Measurements from ENCODE around the gene EXOC6B.

The EXOC6B gene

GRCh38 chr2:72789241-72789640 lies 36.6 kb downstream of the EXOC6B start:
- Histone ChIP-seq H3K79me2 (peaks cover 10% of the 10 kb centered on the region), H2AFZ (no peak overlapping the region), H3K4me3 (ENCODE audit: low read depth, low read length) (no peak overlapping the region), H3K9ac (no peak overlapping the region), H3K4me2 (ENCODE audit: low read length) (no peak overlapping the region), H3K4me1 (peaks cover 4% of the 10 kb centered on the region), H3K27me3 (ENCODE audit: control insufficient read depth, insufficient read depth, low read length) (no peaks in the 10 kb centered on the region), H3K27ac (no peak overlapping the region), H3K9me3 (ENCODE audit: control insufficient read depth, low read length) (no peaks in the 10 kb centered on the region), H3K36me3 (ENCODE audit: control insufficient read depth, insufficient read depth, low read length) (no peaks in the 10 kb centered on the region)
- no peak for TF ChIP-seq CTCF (IDR thresholded peaks at IDR 0.05)

GRCh38 chr2:72788756-72789155 lies 37.1 kb downstream of the EXOC6B start:
- no peaks in the 10 kb centered on the region for H3K27me3 ChIP-seq (ENCODE audit: control insufficient read depth, insufficient read depth, low read length)
- H3K9ac ChIP-seq: no peak overlapping the region
- H3K4me1 ChIP-seq: no peaks in the 10 kb centered on the region
- no peak overlapping the region for H3K4me2 ChIP-seq (ENCODE audit: low read length)
- no peak overlapping the region for H2AFZ ChIP-seq
- peaks cover 10% of the 10 kb centered on the region for H3K79me2 ChIP-seq
- no peak for TF ChIP-seq CTCF (IDR thresholded peaks at IDR 0.05)
- no peak overlapping the region for H3K4me3 ChIP-seq (ENCODE audit: low read depth, low read length)
- no peaks in the 10 kb centered on the region for H3K36me3 ChIP-seq (ENCODE audit: control insufficient read depth, insufficient read depth, low read length)
- H3K27ac ChIP-seq: no peak overlapping the region
- no peaks in the 10 kb centered on the region for H3K9me3 ChIP-seq (ENCODE audit: control insufficient read depth, low read length)

- Histone ChIP-seq H3K4me1 (peaks cover 2% of the 10 kb centered on the region), H3K9ac (no peak overlapping the region), H3K27me3 (ENCODE audit: control insufficient read depth, insufficient read depth, low read length) (no peaks in the 10 kb centered on the region), H3K4me3 (ENCODE audit: low read depth, low read length) (no peak overlapping the region), H3K4me2 (ENCODE audit: low read length) (no peak overlapping the region), H3K27ac (no peak overlapping the region), H3K36me3 (ENCODE audit: control insufficient read depth, insufficient read depth, low read length) (no peaks in the 10 kb centered on the region), H2AFZ (no peak overlapping the region), H3K9me3 (ENCODE audit: control insufficient read depth, low read length) (no peaks in the 10 kb centered on the region), H3K79me2 (no peaks in the 10 kb centered on the region)
- TF ChIP-seq CTCF (IDR thresholded peaks at IDR 0.05): no peak
Observed at GRCh38 chr2:72785517-72785916, 40.3 kb downstream of the EXOC6B start.

GRCh38 chr2:72782520-72782919 lies 43.3 kb downstream of the EXOC6B start:
- Histone ChIP-seq H3K9ac (no peak overlapping the region), H3K9me3 (ENCODE audit: control insufficient read depth, low read length) (no peaks in the 10 kb centered on the region), H3K27me3 (ENCODE audit: control insufficient read depth, insufficient read depth, low read length) (no peaks in the 10 kb centered on the region), H3K4me2 (ENCODE audit: low read length) (no peak overlapping the region), H3K79me2 (peaks cover 4% of the 10 kb centered on the region), H3K4me1 (peaks cover 2% of the 10 kb centered on the region), H3K36me3 (ENCODE audit: control insufficient read depth, insufficient read depth, low read length) (no peaks in the 10 kb centered on the region), H2AFZ (no peak overlapping the region), H3K27ac (no peak overlapping the region), H3K4me3 (ENCODE audit: low read depth, low read length) (no peak overlapping the region)
- no peak for TF ChIP-seq CTCF (IDR thresholded peaks at IDR 0.05)

GRCh38 chr2:72781480-72781879 lies 44.4 kb downstream of the EXOC6B start:
- no peak overlapping the region for H3K4me2 ChIP-seq (ENCODE audit: low read length)
- no peaks in the 10 kb centered on the region for H3K27me3 ChIP-seq (ENCODE audit: control insufficient read depth, insufficient read depth, low read length)
- peaks cover 2% of the 10 kb centered on the region for H3K4me1 ChIP-seq
- H3K4me3 ChIP-seq (ENCODE audit: low read depth, low read length): no peak overlapping the region
- H3K27ac ChIP-seq: no peak overlapping the region
- H2AFZ ChIP-seq: no peak overlapping the region
- no peaks in the 10 kb centered on the region for H3K9me3 ChIP-seq (ENCODE audit: control insufficient read depth, low read length)
- H3K9ac ChIP-seq: no peak overlapping the region
- TF ChIP-seq CTCF (IDR thresholded peaks at IDR 0.05): no peak
- peaks cover 8% of the 10 kb centered on the region for H3K79me2 ChIP-seq
- H3K36me3 ChIP-seq (ENCODE audit: control insufficient read depth, insufficient read depth, low read length): no peaks in the 10 kb centered on the region

All from parathyroid adenoma (tissue), 2 donors.